Measurements from ENCODE around the gene CHRND.

GRCh38 chr2:232502911-232503808 lies 22.8 kb upstream of the CHRND start:
- TF ChIP-seq, protein P1, sequence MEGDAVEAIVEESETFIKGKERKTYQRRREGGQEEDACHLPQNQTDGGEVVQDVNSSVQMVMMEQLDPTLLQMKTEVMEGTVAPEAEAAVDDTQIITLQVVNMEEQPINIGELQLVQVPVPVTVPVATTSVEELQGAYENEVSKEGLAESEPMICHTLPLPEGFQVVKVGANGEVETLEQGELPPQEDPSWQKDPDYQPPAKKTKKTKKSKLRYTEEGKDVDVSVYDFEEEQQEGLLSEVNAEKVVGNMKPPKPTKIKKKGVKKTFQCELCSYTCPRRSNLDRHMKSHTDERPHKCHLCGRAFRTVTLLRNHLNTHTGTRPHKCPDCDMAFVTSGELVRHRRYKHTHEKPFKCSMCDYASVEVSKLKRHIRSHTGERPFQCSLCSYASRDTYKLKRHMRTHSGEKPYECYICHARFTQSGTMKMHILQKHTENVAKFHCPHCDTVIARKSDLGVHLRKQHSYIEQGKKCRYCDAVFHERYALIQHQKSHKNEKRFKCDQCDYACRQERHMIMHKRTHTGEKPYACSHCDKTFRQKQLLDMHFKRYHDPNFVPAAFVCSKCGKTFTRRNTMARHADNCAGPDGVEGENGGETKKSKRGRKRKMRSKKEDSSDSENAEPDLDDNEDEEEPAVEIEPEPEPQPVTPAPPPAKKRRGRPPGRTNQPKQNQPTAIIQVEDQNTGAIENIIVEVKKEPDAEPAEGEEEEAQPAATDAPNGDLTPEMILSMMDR (IDR thresholded peaks at IDR 0.05) = no peak
- TF ChIP-seq POLR2AphosphoS5 (IDR thresholded peaks at IDR 0.05) = no peak
- TF ChIP-seq POLR2A (IDR thresholded peaks at IDR 0.05) = no peak
